ENCODE data around the gene SCN2B.

The SCN2B gene

DNA sequence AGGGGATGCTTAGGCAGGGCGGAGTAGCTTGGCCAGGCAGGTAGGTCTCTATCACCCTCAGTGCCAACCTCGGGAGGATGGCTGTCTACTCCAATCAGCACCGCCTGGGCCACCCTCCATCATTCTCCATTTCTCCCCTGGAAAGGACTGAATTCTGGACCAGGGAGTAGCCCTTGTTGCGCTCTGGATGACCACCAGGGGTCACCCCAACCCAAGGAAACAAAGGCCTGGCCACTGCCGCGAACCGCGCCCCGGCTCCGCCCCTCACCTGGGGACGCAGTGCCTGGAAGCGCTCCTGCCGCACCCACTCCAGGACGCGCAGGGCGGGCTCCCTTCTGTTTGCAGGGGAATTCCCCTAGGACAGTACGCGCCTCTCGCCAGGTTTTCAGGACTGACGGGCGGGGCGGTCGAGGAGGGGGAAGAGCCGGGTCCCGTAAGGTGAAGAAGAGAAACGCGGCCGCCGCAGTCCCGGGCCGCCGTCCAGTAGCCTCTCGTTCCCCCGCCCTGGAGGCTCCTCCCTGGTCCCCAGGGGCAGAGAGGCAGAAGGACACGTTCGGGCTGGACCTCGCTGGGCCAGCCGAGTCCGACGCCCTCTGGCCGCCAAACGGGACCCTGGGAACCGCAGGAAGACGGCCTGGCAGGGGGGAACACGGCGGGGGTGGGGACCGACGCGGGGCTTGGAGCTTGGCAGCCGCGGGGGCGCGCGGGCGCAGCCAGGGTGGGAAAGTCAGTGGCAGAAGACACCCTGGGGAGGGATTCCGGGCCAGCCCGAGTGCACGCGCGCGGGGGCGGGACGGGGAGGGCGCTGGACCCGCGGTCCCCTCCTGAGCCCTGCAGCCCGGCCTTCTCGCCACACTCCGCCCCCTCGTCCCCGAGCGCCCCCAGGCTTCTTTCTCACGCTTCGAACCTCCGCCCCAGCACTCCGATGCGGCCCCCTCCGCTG is 30.9 kb downstream of the SCN2B start (continued):
- TF ChIP-seq ZNF274 (IDR thresholded peaks at IDR 0.05; ENCODE audit: low read length) (no peak), ZNF274 (tag by site-specific recombination; IDR thresholded peaks at IDR 0.05; ENCODE audit: borderline replicate concordance) (no peak), ZBTB1 (tag by site-specific recombination; IDR thresholded peaks at IDR 0.05) (no peak), ZNF621 (tag by site-specific recombination; IDR thresholded peaks at IDR 0.05) (no peak), ZNF776 (tag by site-specific recombination; IDR thresholded peaks at IDR 0.05; ENCODE audit: borderline replicate concordance) (no peak), ZNF555 (tag by site-specific recombination; conservative IDR thresholded peaks at IDR 0.05) (no peak), RBAK (tag by site-specific recombination; IDR thresholded peaks at IDR 0.05) (no peak), GLI4 (tag by site-specific recombination; IDR thresholded peaks at IDR 0.05) (no peak), ZNF223 (tag by site-specific recombination; IDR thresholded peaks at IDR 0.05) (no peak), ZNF19 (tag by site-specific recombination; IDR thresholded peaks at IDR 0.05; ENCODE audit: low read depth) (no peak), ZNF791 (tag by site-specific recombination; IDR thresholded peaks at IDR 0.05) (no peak), GLI2 (tag by site-specific recombination; IDR thresholded peaks at IDR 0.05; ENCODE audit: borderline replicate concordance, low read depth) (no peak), ZNF404 (tag by site-specific recombination; IDR thresholded peaks at IDR 0.05) (no peak), SALL2 (tag by site-specific recombination; IDR thresholded peaks at IDR 0.05; ENCODE audit: borderline replicate concordance) (no peak), ZNF560 (tag by site-specific recombination; IDR thresholded peaks at IDR 0.05; ENCODE audit: borderline replicate concordance) (no peak), ZNF138 (tag by site-specific recombination; IDR thresholded peaks at IDR 0.05; ENCODE audit: borderline replicate concordance) (no peak), TCF7L2 (IDR thresholded peaks at IDR 0.05; ENCODE audit: borderline replicate concordance, low read depth, low read length) (no peak), ZNF521 (tag by site-specific recombination; IDR thresholded peaks at IDR 0.05) (no peak), ZNF112 (tag by site-specific recombination; IDR thresholded peaks at IDR 0.05) (no peak), SCRT1 (tag by site-specific recombination; IDR thresholded peaks at IDR 0.05; ENCODE audit: borderline replicate concordance) (no peak), ZNF473 (tag by site-specific recombination; IDR thresholded peaks at IDR 0.05) (no peak), ZNF792 (tag by site-specific recombination; IDR thresholded peaks at IDR 0.05) (no peak), ZSCAN23 (tag by site-specific recombination; IDR thresholded peaks at IDR 0.05) (no peak), GLIS2 (tag by site-specific recombination; IDR thresholded peaks at IDR 0.05) (peak; percentile 80), OSR2 (tag by site-specific recombination; IDR thresholded peaks at IDR 0.05) (0 out of 2 replicates have a peak, but pooled peaks have one; percentile 19), ZNF777 (tag by site-specific recombination; IDR thresholded peaks at IDR 0.05; ENCODE audit: borderline replicate concordance) (0 out of 2 replicates have a peak, but pooled peaks have one; percentile 69)
- TF ChIP-seq, protein P1, sequence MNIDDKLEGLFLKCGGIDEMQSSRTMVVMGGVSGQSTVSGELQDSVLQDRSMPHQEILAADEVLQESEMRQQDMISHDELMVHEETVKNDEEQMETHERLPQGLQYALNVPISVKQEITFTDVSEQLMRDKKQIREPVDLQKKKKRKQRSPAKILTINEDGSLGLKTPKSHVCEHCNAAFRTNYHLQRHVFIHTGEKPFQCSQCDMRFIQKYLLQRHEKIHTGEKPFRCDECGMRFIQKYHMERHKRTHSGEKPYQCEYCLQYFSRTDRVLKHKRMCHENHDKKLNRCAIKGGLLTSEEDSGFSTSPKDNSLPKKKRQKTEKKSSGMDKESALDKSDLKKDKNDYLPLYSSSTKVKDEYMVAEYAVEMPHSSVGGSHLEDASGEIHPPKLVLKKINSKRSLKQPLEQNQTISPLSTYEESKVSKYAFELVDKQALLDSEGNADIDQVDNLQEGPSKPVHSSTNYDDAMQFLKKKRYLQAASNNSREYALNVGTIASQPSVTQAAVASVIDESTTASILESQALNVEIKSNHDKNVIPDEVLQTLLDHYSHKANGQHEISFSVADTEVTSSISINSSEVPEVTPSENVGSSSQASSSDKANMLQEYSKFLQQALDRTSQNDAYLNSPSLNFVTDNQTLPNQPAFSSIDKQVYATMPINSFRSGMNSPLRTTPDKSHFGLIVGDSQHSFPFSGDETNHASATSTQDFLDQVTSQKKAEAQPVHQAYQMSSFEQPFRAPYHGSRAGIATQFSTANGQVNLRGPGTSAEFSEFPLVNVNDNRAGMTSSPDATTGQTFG (tag by site-specific recombination; IDR thresholded peaks at IDR 0.05; ENCODE audit: borderline replicate concordance), result no peak
- TF ChIP-seq, protein P2, sequence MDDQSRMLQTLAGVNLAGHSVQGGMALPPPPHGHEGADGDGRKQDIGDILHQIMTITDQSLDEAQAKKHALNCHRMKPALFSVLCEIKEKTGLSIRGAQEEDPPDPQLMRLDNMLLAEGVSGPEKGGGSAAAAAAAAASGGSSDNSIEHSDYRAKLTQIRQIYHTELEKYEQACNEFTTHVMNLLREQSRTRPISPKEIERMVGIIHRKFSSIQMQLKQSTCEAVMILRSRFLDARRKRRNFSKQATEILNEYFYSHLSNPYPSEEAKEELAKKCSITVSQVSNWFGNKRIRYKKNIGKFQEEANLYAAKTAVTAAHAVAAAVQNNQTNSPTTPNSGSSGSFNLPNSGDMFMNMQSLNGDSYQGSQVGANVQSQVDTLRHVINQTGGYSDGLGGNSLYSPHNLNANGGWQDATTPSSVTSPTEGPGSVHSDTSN (CRISPR knock-in tag; IDR thresholded peaks at IDR 0.05), result peak; percentile 27; the same call in 1 of the 2 replicates
- TF ChIP-seq, protein P3, sequence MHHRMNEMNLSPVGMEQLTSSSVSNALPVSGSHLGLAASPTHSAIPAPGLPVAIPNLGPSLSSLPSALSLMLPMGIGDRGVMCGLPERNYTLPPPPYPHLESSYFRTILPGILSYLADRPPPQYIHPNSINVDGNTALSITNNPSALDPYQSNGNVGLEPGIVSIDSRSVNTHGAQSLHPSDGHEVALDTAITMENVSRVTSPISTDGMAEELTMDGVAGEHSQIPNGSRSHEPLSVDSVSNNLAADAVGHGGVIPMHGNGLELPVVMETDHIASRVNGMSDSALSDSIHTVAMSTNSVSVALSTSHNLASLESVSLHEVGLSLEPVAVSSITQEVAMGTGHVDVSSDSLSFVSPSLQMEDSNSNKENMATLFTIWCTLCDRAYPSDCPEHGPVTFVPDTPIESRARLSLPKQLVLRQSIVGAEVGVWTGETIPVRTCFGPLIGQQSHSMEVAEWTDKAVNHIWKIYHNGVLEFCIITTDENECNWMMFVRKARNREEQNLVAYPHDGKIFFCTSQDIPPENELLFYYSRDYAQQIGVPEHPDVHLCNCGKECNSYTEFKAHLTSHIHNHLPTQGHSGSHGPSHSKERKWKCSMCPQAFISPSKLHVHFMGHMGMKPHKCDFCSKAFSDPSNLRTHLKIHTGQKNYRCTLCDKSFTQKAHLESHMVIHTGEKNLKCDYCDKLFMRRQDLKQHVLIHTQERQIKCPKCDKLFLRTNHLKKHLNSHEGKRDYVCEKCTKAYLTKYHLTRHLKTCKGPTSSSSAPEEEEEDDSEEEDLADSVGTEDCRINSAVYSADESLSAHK (tag by site-specific recombination; IDR thresholded peaks at IDR 0.05), result no peak
- TF ChIP-seq, protein P4, sequence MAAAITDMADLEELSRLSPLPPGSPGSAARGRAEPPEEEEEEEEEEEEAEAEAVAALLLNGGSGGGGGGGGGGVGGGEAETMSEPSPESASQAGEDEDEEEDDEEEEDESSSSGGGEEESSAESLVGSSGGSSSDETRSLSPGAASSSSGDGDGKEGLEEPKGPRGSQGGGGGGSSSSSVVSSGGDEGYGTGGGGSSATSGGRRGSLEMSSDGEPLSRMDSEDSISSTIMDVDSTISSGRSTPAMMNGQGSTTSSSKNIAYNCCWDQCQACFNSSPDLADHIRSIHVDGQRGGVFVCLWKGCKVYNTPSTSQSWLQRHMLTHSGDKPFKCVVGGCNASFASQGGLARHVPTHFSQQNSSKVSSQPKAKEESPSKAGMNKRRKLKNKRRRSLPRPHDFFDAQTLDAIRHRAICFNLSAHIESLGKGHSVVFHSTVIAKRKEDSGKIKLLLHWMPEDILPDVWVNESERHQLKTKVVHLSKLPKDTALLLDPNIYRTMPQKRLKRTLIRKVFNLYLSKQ (tag by site-specific recombination; IDR thresholded peaks at IDR 0.05; ENCODE audit: borderline replicate concordance), result no peak
- TF ChIP-seq, protein P5, sequence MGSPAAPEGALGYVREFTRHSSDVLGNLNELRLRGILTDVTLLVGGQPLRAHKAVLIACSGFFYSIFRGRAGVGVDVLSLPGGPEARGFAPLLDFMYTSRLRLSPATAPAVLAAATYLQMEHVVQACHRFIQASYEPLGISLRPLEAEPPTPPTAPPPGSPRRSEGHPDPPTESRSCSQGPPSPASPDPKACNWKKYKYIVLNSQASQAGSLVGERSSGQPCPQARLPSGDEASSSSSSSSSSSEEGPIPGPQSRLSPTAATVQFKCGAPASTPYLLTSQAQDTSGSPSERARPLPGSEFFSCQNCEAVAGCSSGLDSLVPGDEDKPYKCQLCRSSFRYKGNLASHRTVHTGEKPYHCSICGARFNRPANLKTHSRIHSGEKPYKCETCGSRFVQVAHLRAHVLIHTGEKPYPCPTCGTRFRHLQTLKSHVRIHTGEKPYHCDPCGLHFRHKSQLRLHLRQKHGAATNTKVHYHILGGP (tag by site-specific recombination; IDR thresholded peaks at IDR 0.05), result no peak

Measured in HEK293 (cell line).